ENCODE results near the gene CHODL.

The CHODL gene

GRCh38 chr21:18244671-18245463 is at the start of gene CHODL:
TSS of gene CHODL (plus strand) at chr21:18244833. CDS start at chr21:18245224, 391 bp downstream.
- no peak for DNase-seq (ENCODE audit: low read depth)

- no peak for DNase-seq (ENCODE audit: low read depth)
These were observed 39.7 kb upstream of the CHODL start for GRCh38 chr21:18204931-18205330.

GRCh38 chr21:18218331-18218730 is 26.3 kb upstream of the CHODL start:
- no peak for DNase-seq (ENCODE audit: low read depth)

- no peak for DNase-seq (ENCODE audit: low read depth)
These were observed 24.1 kb upstream of the CHODL start for GRCh38 chr21:18220498-18220897.

- no peak for DNase-seq (ENCODE audit: low read depth)
These were observed 22.3 kb upstream of the CHODL start for GRCh38 chr21:18222346-18222745.

GRCh38 chr21:18228060-18228739 is 16.4 kb upstream of the CHODL start:
- DNase-seq (ENCODE audit: low read depth): no peak

- no peak for DNase-seq (ENCODE audit: low read depth)
These were observed 9.1 kb upstream of the CHODL start for GRCh38 chr21:18235545-18235944.

- DNase-seq (ENCODE audit: low read depth): no peak
These were observed 883 bp downstream of the CHODL start for GRCh38 chr21:18245464-18245967.

- no peak for DNase-seq (ENCODE audit: low read depth)
These were observed 3.5 kb downstream of the CHODL start for GRCh38 chr21:18248171-18248570.

- no peak for DNase-seq (ENCODE audit: low read depth)
These were observed 5.0 kb downstream of the CHODL start for GRCh38 chr21:18249672-18250071.

- no peak for DNase-seq (ENCODE audit: low read depth)
These were observed 6.4 kb downstream of the CHODL start for GRCh38 chr21:18251065-18251464.

GRCh38 chr21:18252256-18252655 is 7.6 kb downstream of the CHODL start:
- no peak for DNase-seq (ENCODE audit: low read depth)

GRCh38 chr21:18252680-18253079 is 8.0 kb downstream of the CHODL start:
- DNase-seq (ENCODE audit: low read depth): no peak

- DNase-seq (ENCODE audit: low read depth): no peak
These were observed 8.6 kb downstream of the CHODL start for GRCh38 chr21:18253221-18253620.

- no peak for DNase-seq (ENCODE audit: low read depth)
These were observed 9.2 kb downstream of the CHODL start for GRCh38 chr21:18253799-18254198.

GRCh38 chr21:18265944-18266343 is 21.3 kb downstream of the CHODL start:
- no peak for DNase-seq (ENCODE audit: low read depth)

- no peak for DNase-seq (ENCODE audit: low read depth)
These were observed 22.9 kb downstream of the CHODL start for GRCh38 chr21:18267496-18267895.

- no peak for DNase-seq (ENCODE audit: low read depth)
These were observed 24.3 kb downstream of the CHODL start for GRCh38 chr21:18268906-18269305.

GRCh38 chr21:18269856-18270255 is 25.2 kb downstream of the CHODL start:
- DNase-seq (ENCODE audit: low read depth): no peak

- no peak for DNase-seq (ENCODE audit: low read depth)
These were observed 28.8 kb downstream of the CHODL start for GRCh38 chr21:18273400-18273799.

- no peak for DNase-seq (ENCODE audit: low read depth)
These were observed 29.7 kb downstream of the CHODL start for GRCh38 chr21:18274370-18274769.

- no peak for DNase-seq (ENCODE audit: low read depth)
These were observed 31.1 kb downstream of the CHODL start for GRCh38 chr21:18275781-18276180.

GRCh38 chr21:18285379-18285778 is 40.7 kb downstream of the CHODL start:
- DNase-seq (ENCODE audit: low read depth): no peak
